Keratinocyte (primary cell): ENCODE results near the gene SNRNP35. TPM values are rescaled to one million over a fixed set of nuclear protein-coding genes. Genes with fewer than 3 reads are reported as not detected.
"Not testable (repeated sequence)": the region's sequence is repeated elsewhere in the genome, so short reads cannot be mapped to it uniquely, and the experiment has no call there.

Experiments used
- DNase-seq: peaks from one replicate; pipeline ENCODE4 v3.0.0-alpha.2; 2011; ENCODE audit warnings: low read depth, missing footprints, low spot score
- FAIRE-seq: peaks from 2 replicates; lab custom pipeline; 2011; peaks lifted over from hg19 to GRCh38; lab: Jason Lieb, UNC
- H2AFZ ChIP-seq: 2 replicates; pipeline ENCODE4 v1.6.0; 2012; ENCODE audit warnings: low read length, control low read depth, inconsistent platforms; ENCODE audit not compliant: control insufficient read depth
- H3K27ac ChIP-seq: 2 replicates; pipeline ENCODE4 v1.5.1; 2011; ENCODE audit warnings: low read length; ENCODE audit not compliant: control insufficient read depth, insufficient read depth
- H3K27me3 ChIP-seq: 3 replicates; pipeline ENCODE4 v1.6.0; 2011; ENCODE audit warnings: low read length; ENCODE audit not compliant: control insufficient read depth, insufficient read depth; ENCODE audit errors: extremely low read depth
- H3K36me3 ChIP-seq, 2 experiments: 2 replicates in 1 of 2; 3 replicates in 1 of 2; pipeline ENCODE4 v1.5.1; 2011; ENCODE audit warnings: low read length in 2 of 2, mild to moderate bottlenecking in 1 of 2; ENCODE audit not compliant: control insufficient read depth in 2 of 2, insufficient read depth in 2 of 2; ENCODE audit errors: extremely low read depth in 1 of 2
- H3K4me1 ChIP-seq: 3 replicates; pipeline ENCODE4 v1.5.1; 2011; ENCODE audit warnings: low read length; ENCODE audit not compliant: control insufficient read depth, insufficient read depth; ENCODE audit errors: extremely low read depth
- H3K4me2 ChIP-seq: 3 replicates; pipeline ENCODE4 v1.6.0; 2011; ENCODE audit warnings: low read depth, low read length; ENCODE audit not compliant: control insufficient read depth, insufficient read depth; ENCODE audit errors: extremely low read depth
- H3K4me3 ChIP-seq, 3 experiments: fragments of 200-600 bp in 1 of 3; sonication (generic) in 1 of 3; 2 replicates in 2 of 3; 3 replicates in 1 of 3; pipeline ENCODE4 v1.5.1; 2011 to 2016; ENCODE audit warnings: low read length in 3 of 3, mild to moderate bottlenecking in 3 of 3, control low read depth in 2 of 3, inconsistent platforms in 1 of 3, low read depth in 1 of 3, mixed read lengths in 1 of 3, mixed run types in 1 of 3, moderate library complexity in 1 of 3; ENCODE audit not compliant: control insufficient read depth in 2 of 3, insufficient read depth in 2 of 3; ENCODE audit errors: extremely low read depth in 1 of 3
- H3K79me2 ChIP-seq: 2 replicates; pipeline ENCODE4 v1.6.0; 2012; ENCODE audit warnings: low read length; ENCODE audit not compliant: control insufficient read depth, insufficient read depth
- H3K9ac ChIP-seq: 3 replicates; pipeline ENCODE4 v1.6.0; 2011; ENCODE audit warnings: low read length; ENCODE audit not compliant: control insufficient read depth, insufficient read depth; ENCODE audit errors: extremely low read depth
- H3K9me1 ChIP-seq: 3 replicates; pipeline ENCODE4 v1.6.0; 2011; ENCODE audit warnings: low read length; ENCODE audit not compliant: control insufficient read depth, insufficient read depth; ENCODE audit errors: extremely low read depth
- H3K9me3 ChIP-seq: 2 replicates; pipeline ENCODE4 v1.5.1; 2012; ENCODE audit warnings: low read depth, low read length; ENCODE audit not compliant: control insufficient read depth
- H4K20me1 ChIP-seq: 3 replicates; pipeline ENCODE4 v1.6.0; 2011; ENCODE audit warnings: low read length; ENCODE audit not compliant: control insufficient read depth, insufficient read depth; ENCODE audit errors: extremely low read depth
- EZH2 ChIP-seq: IDR thresholded peaks from one replicate; pipeline ENCODE4 v1.6.1; 2012; ENCODE audit warnings: inconsistent platforms, mild to moderate bottlenecking, low read length, moderate library complexity
- dilution Hi-C: fragments of 300-500 bp; cut with MboI; formaldehyde crosslinking; loops from one replicate; pipeline ENCODE4 v1.7.0; 2020; ENCODE audit warnings: low sequenced_read_pairs; ENCODE audit not compliant: extremely low pct_ligation_motif_present
- polyA plus RNA-seq, 5 experiments: library from polyadenylated mRNA; depleted of rRNA in 3 of 5; stranded (reverse) in 3 of 5; stranded (forward) in 1 of 5; unstranded in 1 of 5; fragments of >200 nt; gene quantifications; 1 replicate in 1 of 5; 2 replicates in 3 of 5; 3 replicates in 1 of 5; pipeline versions ENCODE4 v1.2.1 to v1.2.3, GENCODE V29; 2011 to 2012; ENCODE audit warnings: missing spikeins in 2 of 5, low read depth in 1 of 5, low replicate concordance in 1 of 5
- TF ChIP-seq, protein P1 (sequence below), 3 experiments: IDR thresholded peaks in 1 of 3; conservative IDR thresholded peaks in 1 of 3; optimal IDR thresholded peaks in 1 of 3; 2 replicates in 2 of 3; 3 replicates in 1 of 3; pipeline versions ENCODE3 to v1.5.1; 2011; ENCODE audit warnings: low read length in 3 of 3, mild to moderate bottlenecking in 3 of 3, moderate library complexity in 2 of 3, control low read depth in 1 of 3, inconsistent platforms in 1 of 3; ENCODE audit not compliant: insufficient read depth in 2 of 3; ENCODE audit errors: extremely low read depth in 1 of 3

Gene SNRNP35
- polyA plus RNA-seq, 1 donor (not counting 4 experiments of a cell fraction or from before 2014, with no cell fraction given), result 15.2 TPM

DNA sequence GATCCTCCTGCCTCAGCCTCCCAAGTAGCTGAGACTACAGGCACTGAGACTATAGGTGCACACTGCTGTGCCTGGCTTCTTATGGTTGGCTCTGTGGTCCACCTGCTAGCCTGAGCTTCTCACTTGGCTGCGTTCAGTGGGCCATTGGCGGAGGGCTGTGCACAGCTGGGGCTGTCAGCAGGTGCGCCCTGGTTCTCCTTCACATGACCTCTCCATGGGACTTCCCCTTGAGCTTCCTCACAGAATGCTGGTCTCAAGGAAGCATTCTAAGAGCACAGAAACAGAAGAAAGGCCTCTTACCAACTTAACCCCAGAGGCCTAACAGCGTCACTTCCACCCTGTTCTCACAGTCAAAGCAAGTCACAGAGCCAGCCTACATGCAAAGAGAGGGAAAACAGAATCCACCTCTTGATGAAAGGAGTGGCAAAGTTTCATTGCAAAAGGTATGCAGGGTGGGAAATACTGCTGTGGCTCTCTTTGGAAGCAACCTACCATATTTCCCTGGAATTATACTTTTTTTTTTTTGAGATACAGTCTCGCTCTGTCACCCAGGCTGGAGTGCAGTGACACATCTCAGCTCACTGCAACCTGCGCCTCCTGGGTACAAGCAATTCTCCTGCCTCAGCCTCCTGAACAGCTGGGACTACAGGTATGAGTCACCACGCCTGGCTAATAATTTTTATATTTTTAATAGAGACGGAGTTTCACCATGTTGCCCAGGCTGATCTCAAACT, 30.7 kb upstream of the SNRNP35 start:
- Histone ChIP-seq H3K9ac (no peak overlapping the region), H3K4me1 (no peaks in the 10 kb centered on the region), H3K27ac (no peak overlapping the region), H3K4me2 (no peak overlapping the region), H3K9me3 (no peaks in the 10 kb centered on the region), H4K20me1 (no peaks in the 10 kb centered on the region), H3K9me1 (no peaks in the 10 kb centered on the region), H3K36me3 (peaks cover 3 to 5% of the 10 kb centered on the region in 2 experiments), H2AFZ (no peak overlapping the region), H3K27me3 (no peaks in the 10 kb centered on the region), H3K4me3 (no peak overlapping the region), H3K79me2 (peaks cover 3% of the 10 kb centered on the region)
- no peak for TF ChIP-seq EZH2
- TF ChIP-seq, protein P1, sequence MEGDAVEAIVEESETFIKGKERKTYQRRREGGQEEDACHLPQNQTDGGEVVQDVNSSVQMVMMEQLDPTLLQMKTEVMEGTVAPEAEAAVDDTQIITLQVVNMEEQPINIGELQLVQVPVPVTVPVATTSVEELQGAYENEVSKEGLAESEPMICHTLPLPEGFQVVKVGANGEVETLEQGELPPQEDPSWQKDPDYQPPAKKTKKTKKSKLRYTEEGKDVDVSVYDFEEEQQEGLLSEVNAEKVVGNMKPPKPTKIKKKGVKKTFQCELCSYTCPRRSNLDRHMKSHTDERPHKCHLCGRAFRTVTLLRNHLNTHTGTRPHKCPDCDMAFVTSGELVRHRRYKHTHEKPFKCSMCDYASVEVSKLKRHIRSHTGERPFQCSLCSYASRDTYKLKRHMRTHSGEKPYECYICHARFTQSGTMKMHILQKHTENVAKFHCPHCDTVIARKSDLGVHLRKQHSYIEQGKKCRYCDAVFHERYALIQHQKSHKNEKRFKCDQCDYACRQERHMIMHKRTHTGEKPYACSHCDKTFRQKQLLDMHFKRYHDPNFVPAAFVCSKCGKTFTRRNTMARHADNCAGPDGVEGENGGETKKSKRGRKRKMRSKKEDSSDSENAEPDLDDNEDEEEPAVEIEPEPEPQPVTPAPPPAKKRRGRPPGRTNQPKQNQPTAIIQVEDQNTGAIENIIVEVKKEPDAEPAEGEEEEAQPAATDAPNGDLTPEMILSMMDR (optimal IDR thresholded peaks at IDR 0.05 in 1 of 3, IDR thresholded peaks at IDR 0.05 in 1 of 3, conservative IDR thresholded peaks at IDR 0.05 in 1 of 3; ENCODE audit: extremely low read depth in 1 of 3, insufficient read depth in 2 of 3, low read length in 3 of 3), result no peak
- DNase-seq, result no peak
- dilution Hi-C loops, result no loop called here
- no peak for FAIRE-seq

DNA sequence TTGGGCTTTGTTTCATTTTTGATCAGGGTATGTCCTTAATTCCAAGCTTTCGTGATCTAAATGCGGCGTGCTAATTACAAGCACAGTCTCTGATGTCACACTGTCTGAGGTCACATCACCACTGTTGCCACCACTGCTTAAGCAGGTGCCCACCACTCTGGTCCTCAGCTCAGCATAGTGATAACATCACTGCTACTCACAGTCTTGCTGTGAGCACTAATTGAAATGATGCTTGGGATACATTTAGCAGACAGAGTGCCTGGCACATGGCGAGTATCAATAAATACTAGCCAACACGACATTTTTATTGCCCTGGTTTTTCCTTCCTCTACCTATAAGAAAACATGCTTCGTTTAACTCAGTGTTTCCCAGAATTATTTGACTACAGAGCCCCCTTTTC, 29.3 kb upstream of the SNRNP35 start:
- Histone ChIP-seq H3K4me3 (no peak overlapping the region), H3K36me3 (peaks cover 3% of the 10 kb centered on the region in 2 experiments), H3K27ac (no peak overlapping the region), H3K9me3 (no peaks in the 10 kb centered on the region), H2AFZ (no peak overlapping the region), H3K79me2 (peaks cover 5% of the 10 kb centered on the region), H3K9ac (no peak overlapping the region), H3K27me3 (no peaks in the 10 kb centered on the region), H3K4me2 (no peak overlapping the region), H3K4me1 (peaks cover 9% of the 10 kb centered on the region), H3K9me1 (no peaks in the 10 kb centered on the region), H4K20me1 (no peaks in the 10 kb centered on the region)
- FAIRE-seq, result no peak
- TF ChIP-seq, protein P1 (optimal IDR thresholded peaks at IDR 0.05 in 1 of 3, IDR thresholded peaks at IDR 0.05 in 1 of 3, conservative IDR thresholded peaks at IDR 0.05 in 1 of 3; ENCODE audit: extremely low read depth in 1 of 3, insufficient read depth in 2 of 3, low read length in 3 of 3), result no peak
- no peak for TF ChIP-seq EZH2
- dilution Hi-C loops, result no loop called here
- no peak for DNase-seq

DNA sequence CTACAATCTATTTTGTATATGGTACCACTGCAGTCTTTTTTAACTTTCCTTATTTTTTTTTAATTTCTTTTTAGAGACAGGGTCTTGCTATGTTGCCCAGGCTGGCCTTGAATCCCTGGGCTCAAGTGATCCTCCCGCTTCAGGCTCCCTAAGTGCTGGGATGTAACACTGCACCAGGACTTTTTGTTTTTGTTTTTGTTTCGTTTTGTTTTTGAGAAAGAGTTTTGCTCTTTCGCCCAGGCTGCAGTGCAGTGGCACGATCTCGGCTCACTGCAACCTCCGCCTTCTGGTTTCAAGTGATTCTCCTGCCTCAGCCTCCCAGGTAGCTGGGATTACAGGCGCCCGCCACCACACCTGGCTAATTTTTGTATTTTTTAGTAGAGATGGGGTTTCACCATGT, 28.8 kb upstream of the SNRNP35 start:
- dilution Hi-C loops, DNase-seq, H3K79me2 ChIP-seq, H3K27me3 ChIP-seq, FAIRE-seq, H3K9me1 ChIP-seq, H3K4me2 ChIP-seq, H3K27ac ChIP-seq, H3K9me3 ChIP-seq, H2AFZ ChIP-seq, H3K9ac ChIP-seq, H3K36me3 ChIP-seq, H4K20me1 ChIP-seq, H3K4me3 ChIP-seq: not testable (repeated sequence)
- peaks cover 13% of the 10 kb centered on the region for H3K4me1 ChIP-seq
